ENCODE results near the gene MAP3K14.
"Not testable (repeated sequence)": the region's sequence is repeated elsewhere in the genome, so short reads cannot be mapped to it uniquely, and the experiment has no call there.

Gene MAP3K14

DNA sequence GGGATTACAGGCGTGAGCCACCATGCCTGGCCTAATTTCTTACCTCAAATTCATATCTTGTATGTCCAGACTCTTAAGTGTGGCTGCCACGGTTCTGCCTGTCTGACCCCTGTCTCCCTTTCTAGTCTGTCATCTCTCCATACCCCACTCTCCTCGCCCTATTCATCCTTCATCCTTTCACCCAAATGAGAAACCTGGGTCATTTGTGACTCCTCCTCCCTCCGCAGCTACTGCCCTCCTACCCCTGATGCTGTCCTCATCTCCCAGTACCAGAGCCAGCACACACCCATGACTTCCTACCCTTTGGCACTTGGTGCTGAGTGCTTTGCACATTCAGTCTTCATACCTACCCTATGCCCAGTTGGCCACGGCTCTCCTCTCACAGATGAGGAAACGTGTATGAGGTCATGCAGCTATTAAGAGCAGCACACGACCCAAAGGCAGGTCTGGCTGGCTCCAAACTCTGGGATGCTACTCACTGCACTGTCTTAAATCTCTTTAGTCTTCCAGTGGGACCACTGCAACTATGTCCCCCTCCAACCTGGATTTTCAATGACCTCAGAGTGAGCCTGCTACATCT, 56.5 kb downstream of the MAP3K14 start:
- DNase-seq (ENCODE audit: low read depth in 2 of 2) = no peak

DNA sequence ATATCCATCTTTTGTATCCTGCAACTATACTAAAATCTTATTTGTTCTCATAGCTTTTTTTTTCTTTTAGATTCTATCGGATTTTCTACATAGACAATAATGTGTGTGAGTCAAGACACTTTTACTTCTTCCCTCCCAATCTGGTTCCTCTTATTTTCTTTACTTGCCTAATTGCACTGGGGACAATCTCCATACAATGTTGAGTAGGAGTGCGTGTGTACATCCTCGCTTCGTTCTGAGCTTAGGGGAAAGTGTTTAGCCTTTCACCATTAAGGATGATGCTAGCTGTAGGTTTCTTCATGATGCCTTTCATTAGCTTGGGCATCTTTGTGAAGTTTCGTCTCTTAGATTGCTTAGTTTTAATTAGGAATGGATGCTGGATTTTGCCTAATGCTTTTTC, 57.8 kb downstream of the MAP3K14 start:
- DNase-seq (ENCODE audit: low read depth in 2 of 2) = no peak

DNA sequence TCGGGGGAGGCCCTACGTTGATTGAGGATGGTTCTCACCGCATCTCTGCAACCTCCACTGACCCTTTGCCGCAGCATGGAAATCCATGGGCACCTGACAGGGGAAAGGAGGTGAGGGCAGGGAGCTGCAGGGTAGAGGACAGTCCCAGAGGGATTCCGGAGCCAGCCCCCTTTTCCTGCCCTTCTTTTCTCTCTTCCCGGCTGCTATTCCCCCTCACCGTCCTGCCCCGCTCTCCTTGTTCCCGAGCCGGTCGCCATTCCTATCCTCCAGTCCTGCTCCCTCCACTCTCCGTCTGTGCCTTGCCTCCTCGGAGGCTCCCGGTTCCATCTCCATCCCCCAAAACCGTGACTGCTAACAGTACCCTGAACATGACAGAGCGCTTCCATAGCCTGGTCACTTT, 59.7 kb downstream of the MAP3K14 start:
- DNase-seq (ENCODE audit: low read depth in 2 of 2) = no peak

DNA sequence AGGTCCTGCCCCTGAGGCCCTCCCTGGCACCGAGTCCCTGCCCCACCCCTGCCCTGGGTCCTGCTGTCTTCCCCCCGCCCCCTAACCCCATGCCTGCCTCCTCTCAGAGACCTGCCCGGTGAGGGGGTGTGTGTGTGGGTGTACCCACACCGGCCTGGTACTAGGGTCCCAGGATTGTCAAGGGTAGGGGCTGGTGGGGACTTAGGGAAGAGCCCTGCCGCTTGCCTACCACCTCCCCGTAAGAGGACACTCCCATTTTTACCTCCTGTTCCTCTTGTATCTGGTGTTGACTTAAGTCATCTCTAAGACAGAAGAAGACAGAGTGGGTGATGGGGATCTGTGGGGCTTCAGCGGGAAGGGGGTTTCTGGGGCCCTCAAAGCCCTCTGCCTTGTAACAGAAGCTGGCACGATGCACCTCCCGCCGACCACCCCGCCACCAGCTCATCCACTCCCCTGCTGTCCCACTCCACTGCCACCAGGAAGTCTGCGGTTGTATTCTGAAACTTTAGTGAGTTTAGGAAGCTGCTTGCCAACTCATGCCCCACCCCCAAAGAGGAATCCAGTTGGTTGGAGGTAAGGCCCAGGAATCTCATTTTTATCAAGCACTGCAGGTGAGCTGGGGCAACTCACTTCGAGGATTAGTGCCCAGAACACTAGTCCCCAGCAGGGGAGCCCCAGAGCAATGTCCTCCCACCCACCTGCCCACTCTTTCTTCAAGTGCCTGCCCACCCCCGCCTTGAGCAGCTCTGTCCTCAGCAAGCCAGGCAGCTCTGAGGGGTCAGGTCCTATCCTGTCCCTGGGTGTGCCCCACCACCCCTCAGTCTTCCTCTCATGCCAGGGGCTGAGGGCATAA, 60.5 kb downstream of the MAP3K14 start:
- DNase-seq (ENCODE audit: low read depth in 2 of 2) = no peak

DNA sequence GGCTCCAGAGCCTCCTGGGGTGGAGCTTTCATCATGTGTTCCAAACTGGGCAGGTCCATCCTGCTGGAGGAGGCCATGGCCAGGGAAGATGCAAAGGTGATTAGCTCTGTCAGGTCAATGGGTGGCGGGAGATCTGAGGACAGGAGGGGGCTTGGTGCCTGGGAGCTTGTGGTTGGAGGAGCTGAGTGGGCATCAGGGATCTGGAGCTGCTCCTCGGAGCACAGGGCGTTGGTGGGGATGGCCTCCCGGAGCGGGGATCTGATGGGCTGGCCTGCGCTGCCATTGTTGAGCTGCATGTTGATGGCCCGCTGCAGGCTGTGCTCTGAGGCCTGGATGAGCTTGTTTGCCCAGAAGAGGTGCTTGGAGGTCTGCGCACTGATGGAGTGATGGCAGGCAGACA, 61.5 kb downstream of the MAP3K14 start:
- DNase-seq (ENCODE audit: low read depth in 2 of 2) = no peak

DNA sequence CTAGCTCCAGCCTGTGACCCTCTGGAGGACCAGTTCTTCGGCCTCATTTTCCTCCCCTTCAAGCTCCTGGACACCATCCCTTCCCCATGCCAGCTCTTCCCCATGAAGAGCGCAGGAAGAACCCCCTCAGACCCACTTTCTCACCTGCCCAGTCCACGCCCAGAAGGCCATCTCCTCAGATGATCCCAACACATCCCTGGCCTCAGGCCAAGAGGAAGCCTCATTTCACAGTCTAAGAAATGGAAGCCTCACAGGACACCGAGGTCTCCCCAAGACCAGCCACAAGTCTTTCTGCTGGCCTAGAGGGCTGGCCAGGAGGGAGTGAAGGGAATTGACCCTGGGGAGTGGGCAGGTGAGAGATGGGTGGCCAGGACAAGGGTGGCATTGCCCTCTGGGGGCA, 62.9 kb downstream of the MAP3K14 start:
- DNase-seq (ENCODE audit: low read depth in 2 of 2) = no peak

DNA sequence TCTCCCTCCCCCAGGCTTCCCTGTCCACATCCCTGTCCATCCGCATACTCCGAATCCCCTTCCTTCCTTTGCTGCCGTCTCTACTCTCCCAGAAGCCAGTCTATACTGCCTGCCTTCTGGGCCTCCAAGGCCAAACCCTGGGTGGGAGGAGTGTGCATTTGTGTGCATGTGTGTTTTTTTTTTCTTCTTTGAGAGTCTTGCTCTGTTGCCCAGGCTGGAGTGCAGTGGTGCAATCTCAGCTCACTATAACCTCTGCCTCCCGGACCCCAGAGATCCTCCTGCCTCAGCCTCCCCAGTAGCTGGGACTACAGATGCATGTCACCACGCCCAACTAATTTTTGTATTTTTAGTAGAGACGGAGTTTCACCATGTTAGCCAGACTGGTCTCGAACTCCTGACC, 63.6 kb downstream of the MAP3K14 start:
- DNase-seq (ENCODE audit: low read depth in 2 of 2) = not testable (repeated sequence)

DNA sequence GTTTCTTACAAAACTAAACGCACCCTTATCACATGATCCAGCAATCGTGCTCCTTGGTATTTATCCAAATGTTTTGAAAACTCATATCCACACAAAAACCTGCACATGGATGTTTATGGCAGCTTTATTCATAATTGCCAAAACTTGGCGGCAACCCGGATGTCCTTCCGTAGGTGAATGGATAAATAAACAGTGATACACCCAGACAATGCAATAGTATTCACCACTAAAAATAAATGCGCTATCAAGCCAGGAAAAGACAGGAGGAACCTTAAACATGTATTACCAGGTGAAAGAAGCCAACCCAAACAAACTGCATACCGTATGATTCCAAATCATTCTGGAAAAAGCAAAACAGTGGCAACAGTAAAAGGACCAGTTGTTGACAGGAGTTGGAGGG, 64.9 kb downstream of the MAP3K14 start:
- no peak for DNase-seq (ENCODE audit: low read depth in 2 of 2)

DNA sequence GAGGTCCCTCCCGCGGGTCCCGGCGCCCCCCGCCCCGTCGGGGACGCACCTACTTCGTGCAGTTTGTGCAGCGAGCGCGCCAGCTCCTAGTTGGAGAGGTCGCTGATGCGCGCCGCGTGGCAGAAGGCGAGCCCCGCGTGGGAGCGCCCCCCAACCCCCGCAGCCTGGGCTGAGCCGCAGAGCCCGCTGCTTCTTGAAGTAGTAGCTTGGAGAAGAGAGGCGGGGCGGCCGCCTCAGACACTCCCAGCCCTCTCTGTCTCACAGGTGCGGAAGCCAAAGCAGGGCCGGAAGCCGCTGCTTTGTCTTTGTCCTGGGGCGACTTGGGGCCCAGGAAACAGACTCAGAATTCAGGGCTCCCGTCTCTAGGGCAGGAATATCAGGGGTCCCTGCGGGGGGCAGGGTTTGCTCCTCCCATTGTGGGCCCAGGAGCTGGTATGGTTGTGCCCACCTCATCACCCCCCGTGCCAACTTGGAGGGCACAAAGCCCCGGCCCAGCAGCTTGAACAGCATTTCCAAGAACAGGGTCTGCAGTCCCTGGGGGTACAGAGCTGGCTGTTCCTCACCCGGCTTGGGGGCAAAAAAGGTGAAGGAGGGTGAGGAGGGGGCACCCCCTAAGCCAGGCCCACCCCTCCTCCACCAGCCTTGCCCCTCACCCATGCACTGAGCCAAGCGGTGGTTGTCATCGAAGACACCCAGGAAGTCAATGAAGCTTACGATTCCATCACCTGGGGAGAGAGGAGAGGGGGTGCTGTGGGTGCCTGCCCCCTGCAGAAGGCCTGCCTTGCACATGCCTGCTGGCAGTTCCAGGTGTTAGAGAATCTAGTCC, 68.5 kb downstream of the MAP3K14 start:
- peak; percentile 61 to 77 for DNase-seq (ENCODE audit: low read depth in 2 of 2)

DNA sequence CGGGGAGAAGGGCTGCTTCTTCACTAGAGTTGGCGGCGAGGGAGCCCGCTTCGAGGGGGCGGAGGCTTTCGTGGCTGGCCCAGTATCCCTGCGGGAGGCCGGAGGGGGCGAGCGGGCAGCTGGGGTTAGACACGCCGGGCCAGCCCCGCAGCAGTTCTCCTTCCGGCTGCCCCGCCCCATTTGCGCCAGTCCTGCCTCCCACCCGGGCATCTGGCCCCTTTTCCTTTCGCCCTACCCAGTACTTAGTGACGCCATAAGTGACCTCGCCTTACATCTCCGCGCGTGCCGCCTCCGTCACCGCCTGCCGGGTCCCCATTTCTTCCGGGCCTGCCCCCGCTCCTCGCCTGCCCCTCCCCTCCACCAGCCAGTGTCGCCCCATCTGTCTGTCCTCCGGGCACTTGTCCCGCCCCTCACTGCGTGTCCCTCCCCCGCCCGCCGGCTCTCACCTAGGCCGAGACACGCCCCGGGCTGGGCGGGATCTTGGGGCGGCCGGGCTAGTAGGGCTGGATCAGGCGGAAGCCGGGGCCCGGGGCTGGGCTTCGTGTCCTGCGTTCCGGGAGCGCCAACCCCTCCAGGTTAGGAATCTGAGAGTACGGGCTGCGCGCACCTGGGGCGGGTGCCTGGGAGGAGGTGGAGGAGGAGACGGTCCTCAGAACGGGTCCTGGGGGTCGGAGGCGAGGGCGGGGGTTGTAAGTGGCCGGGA, 69.2 kb downstream of the MAP3K14 start:
- peak; percentile 92 to 94 for DNase-seq (ENCODE audit: low read depth in 2 of 2)

DNA sequence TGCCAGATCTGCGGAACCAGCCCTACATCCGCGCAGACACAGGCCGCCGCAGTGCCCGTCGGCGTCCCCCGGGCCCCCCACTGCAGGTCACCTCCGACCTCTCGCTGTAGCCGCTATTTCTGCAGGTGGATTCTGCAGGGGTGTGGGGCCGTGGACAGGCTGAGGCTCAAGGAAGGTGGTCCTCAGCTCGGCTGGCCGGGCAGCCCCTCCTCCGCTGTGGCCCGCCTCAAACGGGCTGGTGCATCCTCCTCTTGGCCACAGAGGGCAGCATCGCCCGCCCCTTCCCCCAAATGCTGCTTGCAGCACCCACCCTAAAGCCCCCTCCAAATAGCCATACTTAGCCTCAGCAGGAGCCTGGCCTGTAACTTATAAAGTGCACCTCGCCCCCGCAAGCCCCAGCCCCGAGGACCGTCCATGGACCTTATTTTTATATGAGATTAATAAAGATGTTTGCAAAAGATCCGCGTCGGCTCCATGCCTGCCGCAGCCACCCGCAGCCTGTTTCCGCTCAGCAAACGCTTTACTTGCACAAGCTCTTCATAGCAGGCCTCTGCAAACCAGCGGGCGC, 69.9 kb downstream of the MAP3K14 start:
- DNase-seq (ENCODE audit: low read depth in 2 of 2) = no peak

DNA sequence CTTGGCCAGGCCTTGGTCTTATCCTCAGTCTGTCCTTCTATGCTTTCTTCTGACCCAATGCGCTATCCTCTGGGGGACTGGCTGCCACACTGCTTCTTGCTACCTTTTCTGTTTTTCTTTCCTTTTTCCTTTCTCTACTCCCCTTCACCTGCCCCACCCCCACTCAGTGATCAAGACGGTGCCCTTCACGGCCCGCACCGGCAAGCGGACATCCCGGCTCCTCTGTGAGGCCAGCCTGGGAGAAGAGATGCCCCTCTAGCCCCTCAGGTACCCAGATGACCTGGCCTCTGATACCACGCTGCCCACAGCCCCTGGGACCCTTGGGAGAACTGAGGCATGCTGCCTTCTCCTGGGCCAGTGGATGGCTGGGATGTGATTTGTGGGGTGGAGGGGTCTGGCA, 70.5 kb downstream of the MAP3K14 start:
- no peak for DNase-seq (ENCODE audit: low read depth in 2 of 2)

DNA sequence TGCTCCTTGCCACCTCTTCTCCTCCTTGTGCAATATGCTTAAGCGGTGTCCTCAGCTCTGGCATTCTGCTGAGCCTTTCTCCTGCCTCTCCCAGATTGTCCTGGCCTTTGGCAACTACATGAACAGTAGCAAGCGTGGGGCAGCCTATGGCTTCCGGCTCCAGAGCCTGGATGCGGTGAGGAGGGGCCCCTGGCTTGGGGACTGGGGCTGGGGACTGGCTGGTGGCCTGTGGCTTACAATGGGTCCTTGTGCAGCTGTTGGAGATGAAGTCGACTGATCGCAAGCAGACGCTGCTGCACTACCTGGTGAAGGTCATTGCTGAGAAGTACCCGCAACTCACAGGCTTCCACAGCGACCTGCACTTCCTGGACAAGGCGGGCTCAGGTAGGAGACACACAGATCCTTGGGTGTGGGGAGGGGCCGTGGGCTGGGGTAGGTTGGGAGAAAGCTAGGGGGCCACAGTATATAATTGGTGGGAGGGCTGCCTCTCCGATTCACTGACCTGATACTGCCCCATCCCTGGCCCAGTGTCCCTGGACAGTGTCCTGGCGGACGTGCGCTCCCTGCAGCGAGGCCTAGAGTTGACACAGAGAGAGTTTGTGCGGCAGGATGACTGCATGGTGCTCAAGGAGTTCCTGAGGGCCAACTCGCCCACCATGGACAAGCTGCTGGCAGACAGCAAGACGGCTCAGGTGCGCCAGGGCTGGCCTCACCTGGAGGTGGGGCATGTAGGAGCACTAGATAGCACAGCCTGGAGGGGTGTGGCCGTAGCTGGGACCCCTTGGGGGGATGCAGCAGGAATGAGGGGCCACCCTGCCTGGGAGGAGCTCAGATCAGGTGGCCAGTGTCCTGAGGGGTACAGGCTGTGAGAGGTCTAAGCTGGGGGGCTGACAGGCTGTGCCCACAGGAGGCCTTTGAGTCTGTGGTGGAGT, 71.8 kb downstream of the MAP3K14 start:
- DNase-seq (ENCODE audit: low read depth in 2 of 2) = no peak

DNA sequence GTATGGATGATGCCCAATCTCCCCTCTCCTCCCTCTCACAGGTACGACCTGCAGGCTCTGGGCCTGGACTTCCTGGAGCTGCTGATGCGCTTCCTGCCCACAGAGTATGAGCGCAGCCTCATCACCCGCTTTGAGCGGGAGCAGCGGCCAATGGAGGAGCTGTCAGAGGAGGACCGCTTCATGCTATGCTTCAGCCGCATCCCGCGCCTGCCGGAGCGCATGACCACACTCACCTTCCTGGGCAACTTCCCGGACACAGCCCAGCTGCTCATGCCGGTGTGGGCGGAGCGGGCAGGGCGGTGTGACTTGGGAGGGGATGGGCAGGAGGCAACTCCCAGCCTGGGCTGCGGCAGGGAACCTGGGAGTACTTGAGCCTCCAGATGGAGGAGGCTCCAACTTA, 73.1 kb downstream of the MAP3K14 start:
- no peak for DNase-seq (ENCODE audit: low read depth in 2 of 2)

DNA sequence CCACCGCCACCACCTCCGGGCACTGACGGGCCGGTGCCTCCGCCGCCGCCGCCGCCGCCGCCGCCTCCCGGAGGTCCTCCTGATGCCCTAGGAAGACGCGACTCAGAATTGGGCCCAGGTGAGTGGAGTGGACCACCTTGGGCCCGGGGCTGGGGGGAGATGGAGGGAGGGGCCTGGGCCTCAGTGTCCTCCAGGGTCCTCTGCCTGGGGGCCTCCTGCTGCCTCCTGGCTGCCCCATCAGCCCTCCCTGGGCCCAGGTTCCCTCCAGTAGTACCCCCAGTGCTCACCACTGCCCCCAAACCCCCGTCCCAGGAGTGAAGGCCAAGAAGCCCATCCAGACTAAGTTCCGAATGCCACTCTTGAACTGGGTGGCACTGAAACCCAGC, 74.8 kb downstream of the MAP3K14 start:
- DNase-seq (ENCODE audit: low read depth in 2 of 2) = no peak

DNA sequence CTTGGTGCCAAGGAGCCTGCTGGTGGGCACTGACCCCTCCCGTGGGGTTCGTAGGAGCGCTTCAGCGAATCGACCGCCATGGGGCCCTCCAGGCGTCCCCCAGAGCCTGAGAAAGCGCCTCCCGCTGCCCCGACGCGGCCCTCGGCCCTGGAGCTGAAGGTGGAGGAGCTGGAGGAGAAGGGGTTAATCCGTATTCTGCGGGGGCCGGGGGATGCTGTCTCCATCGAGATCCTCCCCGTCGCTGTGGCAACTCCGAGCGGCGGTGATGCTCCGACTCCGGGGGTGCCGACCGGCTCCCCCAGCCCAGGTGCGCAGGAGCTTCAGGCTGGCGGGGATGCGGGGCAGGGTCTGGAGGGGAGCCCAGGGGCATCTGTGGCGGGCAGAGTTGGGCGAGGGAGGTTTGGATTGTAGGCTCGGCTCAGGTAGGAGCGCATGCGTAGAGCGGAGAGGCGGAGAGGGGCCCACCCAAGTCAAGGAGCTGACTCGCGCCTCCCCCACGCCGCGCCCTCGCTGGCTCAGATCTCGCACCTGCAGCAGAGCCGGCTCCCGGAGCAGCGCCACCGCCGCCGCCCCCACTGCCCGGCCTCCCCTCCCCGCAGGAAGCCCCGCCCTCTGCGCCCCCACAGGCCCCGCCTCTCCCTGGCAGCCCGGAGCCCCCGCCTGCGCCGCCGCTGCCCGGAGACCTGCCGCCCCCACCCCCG, 75.3 kb downstream of the MAP3K14 start:
- DNase-seq (ENCODE audit: low read depth in 2 of 2) = no peak

DNA sequence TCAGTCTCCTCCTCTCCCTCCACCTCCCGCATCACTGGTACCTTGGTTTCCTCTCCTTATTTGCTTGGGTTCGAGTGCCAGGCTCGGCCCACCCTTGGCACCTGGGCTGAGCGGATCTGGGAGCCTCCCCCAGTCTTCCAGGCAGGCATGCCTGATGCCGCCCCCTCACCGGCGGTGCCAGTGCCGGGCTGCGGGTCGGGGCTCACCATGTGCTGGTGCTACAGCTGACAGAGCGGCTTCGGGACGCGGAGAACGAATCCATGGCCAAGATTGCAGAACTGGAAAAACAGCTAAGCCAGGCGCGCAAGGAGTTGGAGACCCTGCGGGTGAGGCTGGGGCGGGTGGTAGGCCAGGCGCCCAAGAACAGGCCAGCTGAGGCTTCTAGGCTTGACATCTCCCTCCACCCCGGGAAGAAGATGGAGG, 75.9 kb downstream of the MAP3K14 start:
- DNase-seq (ENCODE audit: low read depth in 2 of 2) = no peak

DNA sequence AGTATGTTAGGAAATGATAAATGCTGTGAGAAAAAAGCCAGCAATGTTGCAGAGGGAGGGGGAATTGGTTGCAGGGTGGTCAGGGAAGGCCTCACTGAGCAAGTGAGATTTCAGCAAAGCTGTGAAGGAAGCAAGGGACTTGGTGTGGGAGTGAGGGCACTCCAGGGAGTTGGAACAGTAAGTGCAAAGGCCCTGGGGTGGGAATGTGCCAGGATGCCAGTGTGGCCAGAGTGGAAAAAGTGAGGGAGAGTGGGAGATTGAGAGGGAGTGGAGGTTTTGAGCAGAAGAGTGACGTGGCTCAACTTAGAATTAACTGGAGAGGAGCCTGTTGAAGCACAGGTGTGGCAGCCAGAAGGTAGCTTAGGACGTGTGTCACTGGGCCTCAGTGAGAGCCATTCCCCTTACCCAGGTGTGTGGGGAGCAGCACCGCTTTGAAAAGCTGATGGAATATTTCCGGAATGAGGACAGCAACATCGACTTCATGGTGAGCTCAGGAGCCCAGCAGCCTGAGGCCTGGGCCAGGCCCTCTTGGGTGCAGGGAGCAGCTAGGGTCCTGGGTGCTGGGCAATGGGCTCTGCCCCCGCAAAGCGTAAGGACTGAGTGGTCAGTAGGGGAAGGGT, 78.6 kb downstream of the MAP3K14 start:
- DNase-seq (ENCODE audit: low read depth in 2 of 2) = no peak

DNA sequence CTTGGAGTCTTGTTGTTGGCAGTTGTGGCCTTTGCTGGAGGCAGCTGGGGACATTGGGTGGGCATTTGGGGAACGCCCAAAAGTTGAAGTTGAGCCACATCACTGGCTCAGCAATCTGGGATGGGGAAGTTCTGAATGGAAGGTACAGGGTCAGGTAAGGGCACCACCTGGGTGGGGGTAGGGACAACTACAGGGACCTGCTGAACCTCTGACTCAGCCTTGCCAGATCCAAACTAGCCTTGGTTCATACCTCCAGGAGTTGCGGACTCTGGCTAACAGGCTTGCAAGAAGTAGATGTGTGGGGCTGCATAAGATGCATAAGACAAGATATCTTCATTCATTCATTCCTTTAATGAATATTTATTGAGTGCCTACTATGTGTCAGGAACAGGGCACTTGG, 79.1 kb downstream of the MAP3K14 start:
- DNase-seq (ENCODE audit: low read depth in 2 of 2) = no peak

DNA sequence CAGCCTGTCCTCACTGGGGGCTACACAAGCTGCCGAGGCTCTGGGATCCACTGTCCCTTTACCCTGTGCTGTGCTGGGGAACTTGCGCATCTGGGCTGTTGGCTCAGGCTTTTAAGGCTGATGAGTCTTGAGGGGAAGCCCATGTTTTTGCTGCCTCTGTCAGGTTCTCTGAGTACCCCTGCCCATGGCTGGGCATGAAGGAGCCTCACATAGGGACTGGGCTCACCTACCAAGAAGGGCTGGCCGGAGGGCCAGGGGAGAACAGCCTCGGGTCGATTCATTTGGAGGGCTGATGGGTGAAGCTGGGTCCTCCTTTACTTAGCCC, 80.6 kb downstream of the MAP3K14 start:
- no peak for DNase-seq (ENCODE audit: low read depth in 2 of 2)
